PFSK-1 (cell line): ENCODE results near the gene MTMR11.

Source experiments
- POLR2AphosphoS5 ChIP-seq: IDR thresholded peaks from 2 replicates; pipeline ENCODE4 v1.6.1; 2012; ENCODE audit warnings: low read depth, mild to moderate bottlenecking, control low read depth, low read length, moderate library complexity
- REST ChIP-seq, 2 experiments: IDR thresholded peaks; 2 replicates each; pipeline versions ENCODE4 v1.6.1 to v1.8.0; 2011 to 2012; ENCODE audit warnings: low read depth in 2 of 2, low read length in 2 of 2, control low read depth in 1 of 2, inconsistent platforms in 1 of 2, mild to moderate bottlenecking in 1 of 2, moderate library complexity in 1 of 2; ENCODE audit not compliant: insufficient read depth in 1 of 2
- SIN3A ChIP-seq: IDR thresholded peaks from 2 replicates; pipeline ENCODE4 v1.6.1; 2012; ENCODE audit warnings: mild to moderate bottlenecking, low read length, moderate library complexity, borderline replicate concordance; ENCODE audit not compliant: insufficient read depth
- TAF1 ChIP-seq: IDR thresholded peaks from 2 replicates; pipeline ENCODE4 v1.6.1; 2012; ENCODE audit warnings: low read length, control low read depth, borderline replicate concordance; ENCODE audit not compliant: insufficient read depth

GRCh38 chr1:149936992-149937705 lies 470 bp upstream of the MTMR11 start:
- TF ChIP-seq TAF1 (no peak), POLR2AphosphoS5 (no peak; the same call in 1 of the 2 replicates), REST (IDR thresholded peaks at IDR 0.05; ENCODE audit: insufficient read depth in 1 of 2, low read depth in 2 of 2, low read length in 2 of 2) (no peak), SIN3A (no peak)
